ENCODE measurements around the gene NTRK2. TPM values are rescaled to one million over a fixed set of nuclear protein-coding genes. Genes with fewer than 3 reads are reported as not detected.

NTRK2 gene
- total RNA-seq, 2 donors from 2014 or later, result 11.9 to 30.1 TPM

- no peak for TF ChIP-seq CTCF (IDR thresholded peaks at IDR 0.05)
- H3K27me3 ChIP-seq, result no peaks in the 10 kb centered on the region
- H3K4me1 ChIP-seq, result no peaks in the 10 kb centered on the region
- no peaks in the 10 kb centered on the region for H3K36me3 ChIP-seq
- H3K4me3 ChIP-seq, result no peak overlapping the region
- no peak for DNase-seq (ENCODE audit: low spot score)
- H3K27ac ChIP-seq, result peak overlapping the region in 1 of 2 donors; percentile 5
- no peaks in the 10 kb centered on the region for H3K9me3 ChIP-seq
These were observed 22.1 kb downstream of the NTRK2 start for GRCh38 chr9:84691634-84692033.

GRCh38 chr9:84694248-84694647 is 24.7 kb downstream of the NTRK2 start:
- H3K4me3 ChIP-seq, result no peak overlapping the region
- no peaks in the 10 kb centered on the region for H3K36me3 ChIP-seq
- DNase-seq (ENCODE audit: low spot score), result no peak
- H3K27ac ChIP-seq, result no peak overlapping the region
- H3K9me3 ChIP-seq, result no peaks in the 10 kb centered on the region
- TF ChIP-seq CTCF (IDR thresholded peaks at IDR 0.05), result no peak
- no peaks in the 10 kb centered on the region for H3K27me3 ChIP-seq
- no peaks in the 10 kb centered on the region for H3K4me1 ChIP-seq

GRCh38 chr9:84697042-84697441 is 27.5 kb downstream of the NTRK2 start:
- Histone ChIP-seq H3K4me3 (no peak overlapping the region), H3K4me1 (no peaks in the 10 kb centered on the region), H3K9me3 (no peaks in the 10 kb centered on the region), H3K27ac (no peak overlapping the region), H3K36me3 (no peaks in the 10 kb centered on the region), H3K27me3 (no peaks in the 10 kb centered on the region)
- DNase-seq (ENCODE audit: low spot score), result no peak
- no peak for TF ChIP-seq CTCF (IDR thresholded peaks at IDR 0.05)

GRCh38 chr9:84697509-84698114 is 28.1 kb downstream of the NTRK2 start:
- peak; percentile 33 to 82 for TF ChIP-seq CTCF (IDR thresholded peaks at IDR 0.05)
- Histone ChIP-seq H3K4me3 (no peak overlapping the region), H3K27me3 (no peaks in the 10 kb centered on the region), H3K36me3 (no peaks in the 10 kb centered on the region), H3K4me1 (no peaks in the 10 kb centered on the region), H3K9me3 (no peaks in the 10 kb centered on the region), H3K27ac (no peak overlapping the region)
- DNase-seq (ENCODE audit: low spot score), result no peak

- Histone ChIP-seq H3K4me1 (no peaks in the 10 kb centered on the region), H3K9me3 (no peaks in the 10 kb centered on the region), H3K36me3 (no peaks in the 10 kb centered on the region), H3K4me3 (no peak overlapping the region), H3K27ac (no peak overlapping the region), H3K27me3 (no peaks in the 10 kb centered on the region)
- no peak for TF ChIP-seq CTCF (IDR thresholded peaks at IDR 0.05)
- DNase-seq (ENCODE audit: low spot score), result no peak
These were observed 28.8 kb downstream of the NTRK2 start for GRCh38 chr9:84698323-84698722.

- Histone ChIP-seq H3K9me3 (no peaks in the 10 kb centered on the region), H3K27me3 (no peaks in the 10 kb centered on the region), H3K27ac (no peak overlapping the region), H3K4me3 (no peak overlapping the region), H3K4me1 (no peaks in the 10 kb centered on the region), H3K36me3 (no peaks in the 10 kb centered on the region)
- DNase-seq (ENCODE audit: low spot score), result no peak
- TF ChIP-seq CTCF (IDR thresholded peaks at IDR 0.05), result no peak
These were observed 30.5 kb downstream of the NTRK2 start for GRCh38 chr9:84699984-84700383.
